Measurements from ENCODE around the gene SMAP1.
"Not testable (repeated sequence)": the region's sequence is repeated elsewhere in the genome, so short reads cannot be mapped to it uniquely, and the experiment has no call there.

The SMAP1 gene

GRCh38 chr6:70684794-70685493, 17.3 kb downstream of the SMAP1 start:
- DNase-seq: no peak

- no peak for DNase-seq
These were observed 18.0 kb downstream of the SMAP1 start for GRCh38 chr6:70685494-70686180.

- DNase-seq: peak; percentile 32
These were observed 19.0 kb downstream of the SMAP1 start for GRCh38 chr6:70686548-70687133.

GRCh38 chr6:70693887-70694286, 26.2 kb downstream of the SMAP1 start:
- DNase-seq: no peak

DNA sequence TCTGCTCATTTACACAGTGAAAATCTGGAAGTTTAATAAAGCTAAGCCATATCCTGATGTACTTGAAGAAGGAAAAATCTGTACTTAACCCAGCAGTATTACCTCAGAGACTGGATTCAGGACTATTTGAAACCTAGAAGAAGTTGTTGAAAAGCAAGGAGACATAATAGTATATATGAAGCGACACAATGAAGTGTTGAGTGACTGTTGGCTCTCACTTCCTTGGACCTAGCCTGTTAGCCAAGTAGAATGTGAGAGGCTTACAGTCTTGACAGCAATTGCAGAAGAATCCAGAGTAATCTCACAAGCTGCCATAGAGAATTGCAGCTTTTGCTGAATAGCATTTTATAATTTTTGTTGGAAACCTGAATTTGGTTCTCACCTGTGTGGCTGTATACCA, 26.7 kb downstream of the SMAP1 start:
- DNase-seq: no peak

DNA sequence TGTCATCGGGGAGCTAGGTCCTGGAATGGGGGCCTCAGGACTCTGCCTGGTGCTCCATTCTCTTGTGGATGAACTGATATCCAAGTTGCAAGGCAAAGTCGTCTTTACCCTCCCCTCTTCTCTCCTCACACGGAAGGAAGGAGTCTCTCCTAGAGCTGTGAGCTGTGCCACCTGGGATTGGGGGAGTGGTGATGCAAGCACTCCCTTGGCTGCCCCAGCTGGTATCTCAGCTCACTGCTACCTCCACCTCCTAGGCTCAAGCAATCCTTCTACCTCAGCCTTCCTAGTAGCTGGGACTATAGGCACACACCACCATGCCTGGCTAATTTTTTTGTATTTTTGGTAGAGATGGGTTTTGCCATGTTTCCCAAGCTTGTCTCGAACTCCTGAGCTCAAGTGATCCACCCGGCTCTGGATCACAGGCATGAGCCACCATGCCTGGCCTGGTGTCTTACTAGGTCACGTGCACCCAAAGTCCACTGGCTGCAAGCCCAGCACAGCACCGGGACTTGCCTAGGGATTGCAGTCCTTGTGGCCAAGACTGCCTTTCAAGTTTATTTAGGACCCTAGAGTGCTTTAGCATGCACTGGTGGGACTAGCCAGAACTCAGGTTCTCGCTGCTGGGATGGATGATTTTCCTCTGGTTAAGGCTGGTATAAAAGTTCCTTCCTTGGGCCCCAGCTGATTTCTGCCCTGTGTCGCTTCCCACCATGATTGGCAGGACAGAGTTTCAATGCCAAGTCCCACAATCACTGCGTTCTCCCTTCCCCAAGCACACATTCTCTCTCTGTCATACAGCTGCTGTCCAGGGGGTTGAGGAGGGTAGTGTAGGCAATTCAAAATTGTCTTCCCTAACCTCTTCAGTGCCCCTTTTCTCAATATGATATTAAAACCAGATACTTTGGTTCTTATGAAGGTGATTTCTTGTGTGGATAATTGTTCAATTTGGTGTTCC, 33.5 kb downstream of the SMAP1 start:
- DNase-seq: no peak

- DNase-seq: no peak
These were observed 38.1 kb downstream of the SMAP1 start for GRCh38 chr6:70705772-70706171.

DNA sequence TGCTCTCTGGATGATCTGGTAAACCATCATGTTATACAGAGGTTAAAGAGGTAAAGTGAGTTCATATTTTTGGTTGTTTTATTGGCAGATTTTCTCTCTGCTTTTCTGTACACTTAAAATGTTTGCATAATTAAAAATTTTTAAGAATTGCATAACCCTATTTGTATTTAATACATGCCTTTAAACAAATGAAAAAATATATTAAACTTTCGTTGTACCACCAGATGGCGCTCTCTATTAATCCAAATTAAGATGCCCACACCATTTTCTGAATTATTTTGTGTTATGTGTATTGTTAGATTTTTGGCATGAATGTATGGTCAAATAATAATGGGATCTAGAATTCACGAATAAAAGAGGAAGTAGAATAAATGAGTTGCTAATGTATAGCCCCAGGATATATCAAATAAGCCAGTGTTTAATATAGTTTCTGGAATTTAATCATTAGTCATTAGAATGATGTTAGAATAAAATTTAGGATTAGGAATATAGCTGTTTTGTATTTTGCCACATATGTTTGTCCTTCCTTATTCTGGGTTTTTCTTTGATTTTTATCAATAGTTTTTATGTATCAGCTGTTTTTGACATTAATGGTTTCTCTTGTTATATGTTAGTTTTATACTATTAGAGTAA, 38.9 kb downstream of the SMAP1 start:
- peak; percentile 29 for DNase-seq

- no peak for DNase-seq
These were observed 40.2 kb downstream of the SMAP1 start for GRCh38 chr6:70707893-70708292.

GRCh38 chr6:70708448-70708847, 40.8 kb downstream of the SMAP1 start:
- no peak for DNase-seq

DNA sequence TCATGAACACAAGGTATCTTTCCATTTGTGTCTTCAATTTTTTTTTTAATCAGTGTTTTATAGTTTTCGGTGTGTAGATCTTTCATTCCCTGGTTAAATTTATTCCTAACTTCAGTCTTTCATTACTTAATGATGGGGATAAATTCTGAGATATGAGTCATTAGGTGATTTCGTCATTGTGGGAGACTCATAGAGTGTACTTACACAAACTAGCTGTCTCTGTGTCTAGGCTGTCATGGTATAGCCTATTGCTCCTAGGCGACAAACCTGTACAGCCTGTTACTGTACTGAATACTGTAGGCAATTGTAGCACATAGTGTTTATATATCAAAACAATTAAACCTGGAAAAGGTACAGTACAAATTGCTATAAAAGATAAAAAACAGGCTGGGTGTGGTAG, 42.1 kb downstream of the SMAP1 start:
- DNase-seq: peak; percentile 45

GRCh38 chr6:70714716-70715257, 47.1 kb downstream of the SMAP1 start:
- DNase-seq: no peak

- DNase-seq: peak; percentile 18
These were observed 49.5 kb downstream of the SMAP1 start for GRCh38 chr6:70717038-70717801.

DNA sequence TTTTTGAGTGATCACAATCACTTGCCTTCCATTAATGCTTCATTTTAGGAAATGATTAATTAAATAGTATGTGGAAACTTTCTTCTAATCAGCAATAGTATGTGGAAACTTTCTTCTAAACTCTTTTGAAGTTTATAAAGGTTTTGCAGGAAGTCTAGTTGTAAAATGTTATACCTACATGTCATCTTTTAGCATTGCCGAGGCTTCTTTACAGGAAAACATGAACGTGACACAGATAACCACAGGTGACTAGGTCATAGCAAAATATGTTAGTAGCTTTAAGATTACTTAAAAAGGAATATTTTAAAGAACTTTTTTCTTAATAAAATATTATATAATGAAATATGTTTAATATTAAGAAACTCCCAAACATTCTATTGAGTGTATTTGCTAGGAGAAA, 56.8 kb downstream of the SMAP1 start:
- DNase-seq: no peak

DNA sequence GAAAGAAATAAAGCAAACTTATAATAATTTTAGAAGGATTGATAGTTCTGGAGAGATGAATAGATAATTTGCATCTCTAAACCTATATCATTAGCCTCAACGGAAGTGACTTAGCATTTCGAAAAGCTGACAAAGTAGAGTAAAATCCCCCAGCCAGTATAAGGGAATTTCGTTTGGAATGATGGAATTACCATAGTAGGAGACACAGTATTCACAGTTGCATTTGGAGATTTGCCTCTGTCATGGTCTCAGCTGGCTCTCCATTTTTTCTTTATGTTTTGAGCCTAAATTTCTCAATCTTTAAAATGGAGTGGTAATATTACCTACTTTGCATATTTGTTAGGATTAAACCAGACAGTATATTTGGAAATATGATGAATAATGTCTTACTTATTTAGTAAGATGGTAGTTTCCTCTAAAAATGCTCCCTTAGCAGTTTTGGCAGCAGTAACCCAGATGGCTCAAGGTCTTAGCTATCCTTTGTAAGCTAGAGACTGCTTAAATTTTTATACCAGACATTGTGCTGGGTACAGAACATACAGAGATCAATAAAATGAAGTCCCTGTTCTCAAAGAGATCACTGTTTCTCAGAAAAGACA, 58.2 kb downstream of the SMAP1 start:
- DNase-seq: no peak

DNA sequence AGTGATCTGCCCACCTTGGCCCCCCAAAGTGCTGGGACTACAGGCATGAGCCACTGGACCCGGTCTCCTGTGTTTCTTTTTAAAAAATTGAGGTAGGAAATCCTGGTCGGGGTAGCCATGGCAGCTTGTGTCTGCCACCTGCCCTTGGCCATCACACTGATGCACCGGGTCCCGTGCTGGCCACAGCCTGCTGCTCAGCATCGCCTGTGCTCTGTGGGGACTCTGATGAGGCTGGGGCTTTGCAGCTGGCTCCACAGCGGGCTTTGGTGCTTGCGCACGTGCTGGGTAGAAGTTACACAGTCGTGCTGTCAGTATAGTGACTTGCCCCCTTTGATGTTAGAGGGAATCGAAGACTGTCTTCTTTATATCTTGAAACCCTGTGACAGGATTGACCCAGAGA, 66.7 kb downstream of the SMAP1 start:
- DNase-seq: no peak

- DNase-seq: no peak
These were observed 67.3 kb downstream of the SMAP1 start for GRCh38 chr6:70734979-70735378.

- DNase-seq: no peak
These were observed 67.8 kb downstream of the SMAP1 start for GRCh38 chr6:70735513-70735912.

DNA sequence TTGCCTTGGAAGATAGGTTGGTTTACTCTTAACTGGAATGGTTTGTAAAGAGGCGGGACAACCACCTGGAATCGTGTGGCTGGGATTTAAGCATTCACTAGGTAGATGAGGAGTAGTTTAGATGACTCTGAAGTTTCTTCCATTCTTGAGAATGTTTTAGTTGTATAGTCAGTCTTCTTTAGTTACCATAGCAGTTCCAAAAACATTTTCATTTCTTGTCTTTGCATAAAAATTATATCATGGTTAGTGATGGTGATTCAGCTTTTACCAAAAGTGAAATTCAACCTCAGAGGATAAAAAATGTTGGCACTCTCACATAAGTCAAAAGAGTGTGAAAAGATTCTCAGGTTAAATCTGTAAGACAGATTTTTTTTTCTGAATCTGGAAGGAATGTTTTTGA, 70.3 kb downstream of the SMAP1 start:
- DNase-seq: no peak

GRCh38 chr6:70739534-70739933, 71.9 kb downstream of the SMAP1 start:
- DNase-seq: no peak

DNA sequence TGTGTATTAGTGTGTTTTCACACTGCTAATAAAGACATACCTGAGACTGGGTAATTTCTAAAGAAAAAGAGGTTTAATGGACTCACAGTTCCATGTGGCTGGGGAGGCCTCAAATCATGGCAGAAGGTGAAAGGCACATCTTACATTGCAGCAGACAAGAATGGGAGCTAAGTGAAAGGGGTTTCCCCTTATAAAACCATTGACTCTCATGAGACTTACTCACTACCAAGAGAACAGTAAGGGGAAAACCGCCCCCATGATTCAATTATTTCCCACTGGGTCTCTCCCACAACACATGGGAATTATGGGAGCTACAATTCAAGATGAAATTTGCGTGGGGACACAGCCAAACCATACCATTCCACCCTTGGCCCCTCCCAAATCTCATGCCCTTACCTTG, 73.1 kb downstream of the SMAP1 start:
- not testable (repeated sequence) for DNase-seq
